ENCODE results near the gene RPTOR.

RPTOR gene

GRCh38 chr17:80682372-80682771 is 137.7 kb downstream of the RPTOR start:
- Histone ChIP-seq H3K4me3 (ENCODE audit: low read depth, low read length) (no peak overlapping the region), H3K4me1 (peaks cover 8% of the 10 kb centered on the region; the same call in 1 of the 2 replicates), H3K9me3 (no peaks in the 10 kb centered on the region), H3K27me3 (no peaks in the 10 kb centered on the region), H3K36me3 (no peaks in the 10 kb centered on the region)
- DNase-seq, result no peak
- no peak for TF ChIP-seq CTCF (IDR thresholded peaks at IDR 0.05; ENCODE audit: low read depth, low read length)

- no peak for DNase-seq
- H3K4me3 ChIP-seq (ENCODE audit: low read depth, low read length), result no peak overlapping the region
- peaks cover 6% of the 10 kb centered on the region for H3K4me1 ChIP-seq
- no peaks in the 10 kb centered on the region; the same call in 1 of the 2 replicates for H3K36me3 ChIP-seq
- H3K9me3 ChIP-seq, result no peaks in the 10 kb centered on the region
- no peak for TF ChIP-seq CTCF (IDR thresholded peaks at IDR 0.05; ENCODE audit: low read depth, low read length)
- H3K27me3 ChIP-seq, result no peaks in the 10 kb centered on the region
Measured at GRCh38 chr17:80683625-80684104, 139.0 kb downstream of the RPTOR start.

- no peak for DNase-seq
- Histone ChIP-seq H3K27me3 (no peaks in the 10 kb centered on the region), H3K4me1 (peaks cover 4% of the 10 kb centered on the region), H3K4me3 (ENCODE audit: low read depth, low read length) (no peak overlapping the region), H3K9me3 (no peaks in the 10 kb centered on the region), H3K36me3 (no peaks in the 10 kb centered on the region; the same call in 1 of the 2 replicates)
- TF ChIP-seq CTCF (IDR thresholded peaks at IDR 0.05; ENCODE audit: low read depth, low read length), result no peak
Measured at GRCh38 chr17:80687839-80688238, 143.2 kb downstream of the RPTOR start.

- no peak for TF ChIP-seq CTCF (IDR thresholded peaks at IDR 0.05; ENCODE audit: low read depth, low read length)
- no peak overlapping the region for H3K4me3 ChIP-seq (ENCODE audit: low read depth, low read length)
- H3K27me3 ChIP-seq, result no peaks in the 10 kb centered on the region
- no peak for DNase-seq
- H3K9me3 ChIP-seq, result no peaks in the 10 kb centered on the region
- H3K4me1 ChIP-seq, result peaks cover 7% of the 10 kb centered on the region
- no peaks in the 10 kb centered on the region; the same call in 1 of the 2 replicates for H3K36me3 ChIP-seq
Measured at GRCh38 chr17:80689129-80689619, 144.5 kb downstream of the RPTOR start.

- no peaks in the 10 kb centered on the region; the same call in 1 of the 2 replicates for H3K36me3 ChIP-seq
- no peaks in the 10 kb centered on the region for H3K27me3 ChIP-seq
- H3K4me3 ChIP-seq (ENCODE audit: low read depth, low read length), result no peak overlapping the region
- H3K9me3 ChIP-seq, result no peaks in the 10 kb centered on the region
- TF ChIP-seq CTCF (IDR thresholded peaks at IDR 0.05; ENCODE audit: low read depth, low read length), result no peak
- H3K4me1 ChIP-seq, result peaks cover 26% of the 10 kb centered on the region
- DNase-seq, result no peak
Measured at GRCh38 chr17:80691784-80692183, 147.1 kb downstream of the RPTOR start.

GRCh38 chr17:80692931-80693467 is 148.4 kb downstream of the RPTOR start:
- Histone ChIP-seq H3K9me3 (no peaks in the 10 kb centered on the region), H3K4me1 (peaks cover 32% of the 10 kb centered on the region)
- no peak for DNase-seq

More at GRCh38 chr17:80692931-80693467, 148.4 kb downstream of the RPTOR start:
- H3K27me3 ChIP-seq, result no peaks in the 10 kb centered on the region
- no peaks in the 10 kb centered on the region; the same call in 1 of the 2 replicates for H3K36me3 ChIP-seq
- no peak overlapping the region for H3K4me3 ChIP-seq (ENCODE audit: low read depth, low read length)
- no peak for TF ChIP-seq CTCF (IDR thresholded peaks at IDR 0.05; ENCODE audit: low read depth, low read length)

Measured in BE2C (cell line).